Measurements from ENCODE around the gene CFAP92. TPM values are rescaled to one million over a fixed set of nuclear protein-coding genes. Genes with fewer than 3 reads are reported as not detected.

The CFAP92 gene
- total and polyA plus RNA-seq, 7 donors = under 0.01 to 1.2 (median 0.61) TPM; not detected in 2

DNA sequence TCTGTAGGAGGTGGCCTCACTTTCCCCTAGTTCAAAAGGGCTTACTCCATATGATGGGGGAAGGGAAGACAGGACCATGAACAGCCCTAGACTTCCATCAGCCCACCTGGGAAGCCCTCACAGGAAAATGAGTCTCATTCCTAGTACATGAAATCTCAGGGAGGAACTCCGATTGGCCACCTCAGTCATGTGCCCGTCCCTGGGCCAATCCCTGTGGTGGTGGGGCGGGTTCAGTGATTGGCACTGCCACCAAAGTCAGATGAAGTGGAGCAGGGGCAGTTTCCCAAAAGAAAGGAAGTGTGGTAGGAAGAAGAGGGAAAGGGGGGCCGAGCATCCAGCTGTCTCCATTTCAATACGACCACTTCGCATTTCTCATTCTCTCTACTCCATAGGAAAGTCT is 40.8 kb upstream of the CFAP92 start:
- no peak for DNase-seq
- Histone ChIP-seq H3K4me3 (no peak overlapping the region), H3K27ac (no peak overlapping the region), H3K9me3 (peaks cover 0 to 3% (median 0%) of the 10 kb centered on the region in 4 donors), H3K36me3 (peaks cover 0 to 7% (median 0%) of the 10 kb centered on the region in 4 donors), H3K27me3 (peaks cover 0 to 1% (median 0%) of the 10 kb centered on the region in 3 donors), H3K4me1 (no peaks in the 10 kb centered on the region)
- TF ChIP-seq EP300 (IDR thresholded peaks at IDR 0.05) (no peak), CTCF (IDR thresholded peaks at IDR 0.05) (no peak), POLR2AphosphoS5 (IDR thresholded peaks at IDR 0.05) (no peak), POLR2A (IDR thresholded peaks at IDR 0.05) (no peak)
- 92 to 93% methylated on average over 6 of the region's 6 CpGs for WGBS, 2 donors
- intact Hi-C loops (cut with DNase I) = no loop called here

- Histone ChIP-seq H3K36me3 (peaks cover 0 to 7% (median 0%) of the 10 kb centered on the region in 4 donors), H3K27me3 (no peaks in the 10 kb centered on the region), H3K9me3 (peaks cover 0 to 3% (median 0%) of the 10 kb centered on the region in 4 donors), H3K4me3 (no peak overlapping the region), H3K4me1 (no peaks in the 10 kb centered on the region), H3K27ac (no peak overlapping the region)
- TF ChIP-seq POLR2AphosphoS5 (IDR thresholded peaks at IDR 0.05) (no peak), CTCF (IDR thresholded peaks at IDR 0.05) (no peak), POLR2A (IDR thresholded peaks at IDR 0.05) (no peak), EP300 (IDR thresholded peaks at IDR 0.05) (no peak)
- intact Hi-C loops (cut with DNase I) = no loop called here
- DNase-seq = no peak
- WGBS, 2 donors = 93% methylated on average over 12 of the region's 12 CpGs
These were observed 39.9 kb upstream of the CFAP92 start for GRCh38 chr3:129033633-129034321.

DNA sequence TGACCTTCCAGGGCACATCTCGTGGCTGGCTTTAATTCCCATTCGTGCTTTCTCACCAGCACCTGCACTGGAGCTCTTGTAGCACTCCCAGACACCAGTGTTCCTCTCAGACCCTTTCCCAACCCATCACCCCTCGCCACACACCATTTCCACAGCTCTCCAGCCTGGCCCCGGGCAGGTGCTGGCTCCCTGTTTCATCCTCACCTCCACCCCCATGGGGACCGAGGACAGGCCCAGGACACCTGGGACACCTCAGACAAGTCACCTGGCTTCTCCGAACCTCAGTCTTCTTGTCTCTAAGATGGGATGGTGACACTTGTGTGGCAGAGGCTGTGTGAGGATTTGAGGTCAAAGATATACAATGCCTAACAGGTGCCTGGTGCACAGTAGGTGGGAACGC is 39.3 kb upstream of the CFAP92 start:
- H3K27me3 ChIP-seq = no peaks in the 10 kb centered on the region
- H3K27ac ChIP-seq = no peak overlapping the region
- H3K36me3 ChIP-seq = peaks cover 0 to 7% (median 0%) of the 10 kb centered on the region in 4 donors
- intact Hi-C loops (cut with DNase I) = no loop called here
- TF ChIP-seq POLR2A (IDR thresholded peaks at IDR 0.05) (no peak), POLR2AphosphoS5 (IDR thresholded peaks at IDR 0.05) (no peak), CTCF (IDR thresholded peaks at IDR 0.05) (no peak), EP300 (IDR thresholded peaks at IDR 0.05) (no peak)
- no peaks in the 10 kb centered on the region for H3K4me1 ChIP-seq
- no peak for DNase-seq
- peaks cover 0 to 3% (median 0%) of the 10 kb centered on the region in 4 donors for H3K9me3 ChIP-seq
- no peak overlapping the region for H3K4me3 ChIP-seq
- WGBS, 2 donors = 89 to 91% methylated on average over 7 of the region's 7 CpGs

- Histone ChIP-seq H3K4me1 (no peaks in the 10 kb centered on the region), H3K27ac (no peak overlapping the region), H3K4me3 (no peak overlapping the region), H3K9me3 (peaks cover 0 to 3% (median 0%) of the 10 kb centered on the region in 4 donors), H3K36me3 (peaks cover 0 to 7% (median 0%) of the 10 kb centered on the region in 4 donors), H3K27me3 (no peaks in the 10 kb centered on the region)
- WGBS, 2 donors = 89 to 91% methylated on average over 14 of the region's 14 CpGs
- intact Hi-C loops (cut with DNase I) = no loop called here
- no peak for DNase-seq
- TF ChIP-seq POLR2A (IDR thresholded peaks at IDR 0.05) (no peak), CTCF (IDR thresholded peaks at IDR 0.05) (no peak), EP300 (IDR thresholded peaks at IDR 0.05) (no peak), POLR2AphosphoS5 (IDR thresholded peaks at IDR 0.05) (no peak)
These were observed 38.8 kb upstream of the CFAP92 start for GRCh38 chr3:129032716-129033115.

All from sigmoid colon (tissue), 7 donors.